ENCODE data around the gene RER1.
"Not testable (repeated sequence)": the region's sequence is repeated elsewhere in the genome, so short reads cannot be mapped to it uniquely, and the experiment has no call there.

RER1 gene

GRCh38 chr1:2429780-2430591 is 38.3 kb downstream of the RER1 start:
- no peak for DNase-seq

GRCh38 chr1:2430592-2430973 is 38.9 kb downstream of the RER1 start:
- DNase-seq = no peak

GRCh38 chr1:2431103-2431502 is 39.5 kb downstream of the RER1 start:
- DNase-seq = no peak

- no peak for DNase-seq
These were observed 39.9 kb downstream of the RER1 start for GRCh38 chr1:2431518-2431917.

- no peak for DNase-seq
These were observed 40.8 kb downstream of the RER1 start for GRCh38 chr1:2432441-2432844.

GRCh38 chr1:2433196-2433595 is 41.6 kb downstream of the RER1 start:
- no peak for DNase-seq

GRCh38 chr1:2433936-2434655 is 42.5 kb downstream of the RER1 start:
- DNase-seq = no peak

GRCh38 chr1:2435091-2435490 is 43.5 kb downstream of the RER1 start:
- DNase-seq = no peak

GRCh38 chr1:2435746-2436355 is 44.2 kb downstream of the RER1 start:
- no peak for DNase-seq

GRCh38 chr1:2436876-2437275 is 45.2 kb downstream of the RER1 start:
- DNase-seq = no peak

- no peak for DNase-seq
These were observed 46.0 kb downstream of the RER1 start for GRCh38 chr1:2437617-2438016.

GRCh38 chr1:2438038-2438437 is 46.4 kb downstream of the RER1 start:
- no peak for DNase-seq

GRCh38 chr1:2438641-2439040 is 47.0 kb downstream of the RER1 start:
- no peak for DNase-seq

- no peak for DNase-seq
These were observed 47.7 kb downstream of the RER1 start for GRCh38 chr1:2439369-2439768.

- not testable (repeated sequence) for DNase-seq
These were observed 48.7 kb downstream of the RER1 start for GRCh38 chr1:2440346-2440745.

- no peak for DNase-seq
These were observed 50.1 kb downstream of the RER1 start for GRCh38 chr1:2441746-2442145.

GRCh38 chr1:2442661-2443060 is 51.0 kb downstream of the RER1 start:
- no peak for DNase-seq

- no peak for DNase-seq
These were observed 51.9 kb downstream of the RER1 start for GRCh38 chr1:2443277-2444137.

- no peak for DNase-seq
These were observed 52.5 kb downstream of the RER1 start for GRCh38 chr1:2444138-2444591.

- DNase-seq = no peak
These were observed 53.7 kb downstream of the RER1 start for GRCh38 chr1:2445162-2445822.

GRCh38 chr1:2445823-2446215 is 54.2 kb downstream of the RER1 start:
- DNase-seq = no peak

GRCh38 chr1:2446394-2446793 is 54.8 kb downstream of the RER1 start:
- DNase-seq = no peak
